22Rv1 (cell line): ENCODE data around the gene ASPSCR1.

Source experiments
- CTCF ChIP-seq: fragments of 450-650 bp; IDR thresholded peaks from 2 replicates; pipeline ENCODE4 v1.5.1; 2017; ENCODE audit warnings: mild to moderate bottlenecking
- ZFX ChIP-seq: fragments of 450-650 bp; IDR thresholded peaks from 2 replicates; pipeline ENCODE4 v1.6.1; 2017; ENCODE audit warnings: antibody characterized with exemption, borderline replicate concordance

DNA sequence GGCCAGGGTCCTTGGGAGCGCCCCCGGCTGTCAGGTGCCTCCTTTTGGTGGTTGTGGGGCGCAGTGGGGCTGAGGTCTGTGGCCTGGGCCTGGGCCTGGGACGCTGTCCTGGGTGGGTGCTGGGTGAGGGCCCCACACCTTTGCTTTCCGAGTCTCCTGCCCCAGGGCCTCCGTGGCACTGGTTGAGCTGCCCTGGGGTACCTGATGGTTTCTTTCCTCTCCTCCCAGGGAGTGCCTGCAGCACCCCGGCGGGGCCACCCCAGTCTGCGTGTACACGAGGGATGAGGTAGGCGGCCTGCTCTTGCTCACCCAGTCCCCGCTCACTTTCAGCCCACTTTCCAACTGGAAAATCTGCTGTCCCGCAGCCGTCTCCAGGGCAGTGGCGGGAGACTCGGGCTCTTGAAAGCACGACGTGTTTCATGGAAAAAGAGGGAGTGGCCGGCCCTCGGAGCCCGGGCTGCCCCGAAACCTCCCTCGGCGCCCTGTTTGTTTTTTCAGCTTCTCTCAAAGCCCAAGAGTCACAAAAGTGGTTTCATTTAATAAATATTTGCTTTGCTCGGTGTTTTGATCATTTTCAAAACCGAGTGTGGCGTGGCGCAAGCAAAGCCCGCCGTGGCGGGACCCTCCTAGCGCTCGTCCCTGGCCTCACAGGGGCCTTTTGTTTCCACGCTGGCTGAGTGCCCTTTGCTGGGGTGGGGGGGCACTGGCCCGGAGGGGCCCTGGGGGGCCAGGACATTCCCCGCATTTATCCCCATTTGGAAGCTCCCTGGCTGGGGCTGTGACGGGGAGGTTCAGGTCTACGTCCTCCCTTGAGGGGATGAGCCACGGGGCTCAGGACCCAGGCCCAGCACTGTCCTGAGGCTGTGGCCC lies 17.4 kb downstream of the ASPSCR1 start:
- TF ChIP-seq CTCF (no peak), ZFX (no peak)
